HFF-Myc (cell line): ENCODE results near the gene TPI1.

ENCODE experiments used
- DNase-seq: peaks from one replicate; pipeline ENCODE4 v3.0.0-alpha.2; 2011; ENCODE audit warnings: low read depth; ENCODE audit errors: extremely low read depth
- H3K4me3 ChIP-seq: replicated peaks from 2 replicates; pipeline ENCODE4 v1.5.1; 2011; ENCODE audit warnings: low read depth, mild to moderate bottlenecking, control low read depth, low read length
- TF ChIP-seq, protein P1 (sequence below): IDR thresholded peaks from 2 replicates; pipeline ENCODE4 v1.5.1; 2012; ENCODE audit warnings: mild to moderate bottlenecking, low read depth, low read length, control low read depth; ENCODE audit errors: missing control alignments

Gene TPI1

GRCh38 chr12:6846316-6846869, 20.9 kb upstream of the TPI1 start:
- no peak overlapping the region for H3K4me3 ChIP-seq
- no peak for DNase-seq
- TF ChIP-seq, protein P1, sequence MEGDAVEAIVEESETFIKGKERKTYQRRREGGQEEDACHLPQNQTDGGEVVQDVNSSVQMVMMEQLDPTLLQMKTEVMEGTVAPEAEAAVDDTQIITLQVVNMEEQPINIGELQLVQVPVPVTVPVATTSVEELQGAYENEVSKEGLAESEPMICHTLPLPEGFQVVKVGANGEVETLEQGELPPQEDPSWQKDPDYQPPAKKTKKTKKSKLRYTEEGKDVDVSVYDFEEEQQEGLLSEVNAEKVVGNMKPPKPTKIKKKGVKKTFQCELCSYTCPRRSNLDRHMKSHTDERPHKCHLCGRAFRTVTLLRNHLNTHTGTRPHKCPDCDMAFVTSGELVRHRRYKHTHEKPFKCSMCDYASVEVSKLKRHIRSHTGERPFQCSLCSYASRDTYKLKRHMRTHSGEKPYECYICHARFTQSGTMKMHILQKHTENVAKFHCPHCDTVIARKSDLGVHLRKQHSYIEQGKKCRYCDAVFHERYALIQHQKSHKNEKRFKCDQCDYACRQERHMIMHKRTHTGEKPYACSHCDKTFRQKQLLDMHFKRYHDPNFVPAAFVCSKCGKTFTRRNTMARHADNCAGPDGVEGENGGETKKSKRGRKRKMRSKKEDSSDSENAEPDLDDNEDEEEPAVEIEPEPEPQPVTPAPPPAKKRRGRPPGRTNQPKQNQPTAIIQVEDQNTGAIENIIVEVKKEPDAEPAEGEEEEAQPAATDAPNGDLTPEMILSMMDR, result no peak

DNA sequence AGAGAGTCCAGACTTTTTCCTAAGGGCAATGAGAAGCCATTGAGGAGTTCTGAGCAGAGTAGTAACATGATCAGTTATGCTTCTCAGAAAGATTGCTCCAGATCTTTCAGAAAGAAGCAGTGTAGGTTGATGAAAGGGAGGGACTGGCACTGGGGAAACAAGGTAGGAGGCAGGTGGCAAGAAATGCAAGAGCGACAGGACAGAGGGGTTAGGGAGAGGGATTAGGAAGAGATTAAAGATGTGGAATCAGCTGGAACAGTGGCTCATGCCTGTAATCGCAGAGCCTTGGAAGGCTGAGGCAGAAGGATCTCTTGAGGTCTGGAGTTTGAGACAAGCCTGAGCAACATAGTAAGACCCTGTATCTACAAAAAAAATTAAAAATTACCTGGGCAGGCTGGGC, 19.7 kb upstream of the TPI1 start:
- no peak for DNase-seq
- no peak overlapping the region for H3K4me3 ChIP-seq
- TF ChIP-seq, protein P1, result no peak

DNA sequence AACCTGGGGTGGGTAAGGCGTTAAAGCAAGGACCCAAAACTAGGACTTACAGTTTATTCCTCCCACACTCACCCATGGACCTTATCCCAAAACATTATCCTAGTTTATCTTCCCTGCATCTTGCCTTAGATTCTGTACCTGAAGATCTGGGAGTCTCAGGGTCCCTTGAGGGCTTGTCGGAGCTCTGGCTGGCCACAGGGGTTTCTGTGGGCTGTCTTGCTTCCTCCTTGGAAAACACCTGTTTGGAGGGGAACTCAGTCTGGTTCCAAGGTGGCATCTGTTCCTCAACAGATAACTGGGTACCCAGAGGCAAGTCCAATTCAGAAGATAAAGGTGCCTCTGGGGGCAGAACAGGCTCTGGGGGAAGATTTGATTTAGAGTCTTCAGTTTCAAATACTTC, 17.9 kb upstream of the TPI1 start:
- H3K4me3 ChIP-seq, result peak overlapping the region; percentile 69
- TF ChIP-seq, protein P1, result no peak
- no peak for DNase-seq

GRCh38 chr12:6849976-6850560, 17.3 kb upstream of the TPI1 start:
- H3K4me3 ChIP-seq, result peak overlapping the region; percentile 69
- DNase-seq, result no peak
- TF ChIP-seq, protein P1, result no peak

GRCh38 chr12:6850796-6851152, 16.6 kb upstream of the TPI1 start:
- DNase-seq, result no peak
- H3K4me3 ChIP-seq, result peak overlapping the region; percentile 69
- TF ChIP-seq, protein P1, result no peak

DNA sequence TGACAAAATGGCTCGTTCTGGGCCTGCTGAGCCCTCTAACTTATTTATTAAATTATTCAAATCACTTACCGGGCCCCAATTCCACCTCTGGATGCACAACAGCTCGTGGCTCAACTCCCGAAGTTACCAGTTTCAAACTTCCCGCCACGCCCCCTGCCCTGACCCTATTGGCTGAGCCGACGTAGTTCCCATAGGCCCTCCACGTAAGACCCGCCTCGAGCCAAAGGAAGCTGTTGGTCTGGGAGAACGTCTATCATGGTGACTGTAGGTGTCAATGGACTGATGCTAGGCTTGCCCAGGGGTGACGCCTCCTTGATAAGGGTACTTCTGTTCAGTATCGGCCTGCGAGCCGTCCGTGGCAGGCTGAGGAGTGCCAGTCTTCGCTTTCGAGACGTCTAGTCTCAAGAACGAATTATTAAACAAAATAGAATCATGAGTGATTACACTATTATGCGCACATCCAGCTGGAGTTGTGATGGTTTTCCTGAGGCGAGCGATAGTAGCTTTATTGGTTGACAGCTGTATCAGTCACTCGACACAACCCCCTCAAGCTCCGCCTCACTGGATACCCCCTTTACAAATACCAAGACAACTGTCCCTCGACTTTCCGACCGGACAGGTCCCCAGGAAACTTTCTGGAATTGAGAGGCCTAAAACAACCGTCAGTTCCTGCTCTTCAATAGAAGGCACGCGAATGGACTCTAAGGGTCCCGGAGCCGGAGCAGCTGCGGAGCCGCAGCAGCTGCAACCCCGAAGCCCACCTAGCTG, 16.0 kb upstream of the TPI1 start, which contains the start of gene CDCA3:
Gene CDCA3, minus strand, starts transcription at position 134 of the 768 bp plus-strand sequence. CDS start 334 bp downstream, outside the sequence.
- peak within 1 kb of the TSS; percentile 69 for H3K4me3 ChIP-seq
- peak; percentile 97 for DNase-seq
- TF ChIP-seq, protein P1, result no peak
